Measurements from ENCODE around the gene PRDM4. TPM values are rescaled to one million over a fixed set of nuclear protein-coding genes. Genes with fewer than 3 reads are reported as not detected.

The PRDM4 gene
- total RNA-seq, 2 donors from 2014 or later: 22.8 to 34.3 TPM

DNA sequence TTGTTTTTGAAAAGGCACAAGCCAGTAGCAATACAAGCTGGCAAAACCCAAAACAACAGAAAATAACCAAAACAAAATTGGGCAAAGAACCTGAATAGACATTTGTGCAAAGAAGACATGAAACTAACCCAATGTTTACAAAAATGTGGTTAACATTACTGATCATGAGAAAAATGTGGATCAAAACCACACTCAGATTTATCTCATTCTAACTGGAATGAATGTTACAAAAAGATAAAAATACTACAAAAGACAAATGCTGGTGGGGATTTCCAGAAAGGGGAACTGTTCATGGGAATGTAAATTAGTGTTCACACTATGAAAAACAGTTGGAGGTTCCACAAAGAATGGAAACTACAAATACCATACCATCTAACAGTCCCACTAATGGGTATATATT, 40.2 kb upstream of the PRDM4 start:
- intact Hi-C loops (cut with DNase I): no loop called here
- DNase-seq: no peak
- TF ChIP-seq POLR2A (IDR thresholded peaks at IDR 0.05): no peak
- TF ChIP-seq, protein P1, sequence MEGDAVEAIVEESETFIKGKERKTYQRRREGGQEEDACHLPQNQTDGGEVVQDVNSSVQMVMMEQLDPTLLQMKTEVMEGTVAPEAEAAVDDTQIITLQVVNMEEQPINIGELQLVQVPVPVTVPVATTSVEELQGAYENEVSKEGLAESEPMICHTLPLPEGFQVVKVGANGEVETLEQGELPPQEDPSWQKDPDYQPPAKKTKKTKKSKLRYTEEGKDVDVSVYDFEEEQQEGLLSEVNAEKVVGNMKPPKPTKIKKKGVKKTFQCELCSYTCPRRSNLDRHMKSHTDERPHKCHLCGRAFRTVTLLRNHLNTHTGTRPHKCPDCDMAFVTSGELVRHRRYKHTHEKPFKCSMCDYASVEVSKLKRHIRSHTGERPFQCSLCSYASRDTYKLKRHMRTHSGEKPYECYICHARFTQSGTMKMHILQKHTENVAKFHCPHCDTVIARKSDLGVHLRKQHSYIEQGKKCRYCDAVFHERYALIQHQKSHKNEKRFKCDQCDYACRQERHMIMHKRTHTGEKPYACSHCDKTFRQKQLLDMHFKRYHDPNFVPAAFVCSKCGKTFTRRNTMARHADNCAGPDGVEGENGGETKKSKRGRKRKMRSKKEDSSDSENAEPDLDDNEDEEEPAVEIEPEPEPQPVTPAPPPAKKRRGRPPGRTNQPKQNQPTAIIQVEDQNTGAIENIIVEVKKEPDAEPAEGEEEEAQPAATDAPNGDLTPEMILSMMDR (IDR thresholded peaks at IDR 0.05): no peak

DNA sequence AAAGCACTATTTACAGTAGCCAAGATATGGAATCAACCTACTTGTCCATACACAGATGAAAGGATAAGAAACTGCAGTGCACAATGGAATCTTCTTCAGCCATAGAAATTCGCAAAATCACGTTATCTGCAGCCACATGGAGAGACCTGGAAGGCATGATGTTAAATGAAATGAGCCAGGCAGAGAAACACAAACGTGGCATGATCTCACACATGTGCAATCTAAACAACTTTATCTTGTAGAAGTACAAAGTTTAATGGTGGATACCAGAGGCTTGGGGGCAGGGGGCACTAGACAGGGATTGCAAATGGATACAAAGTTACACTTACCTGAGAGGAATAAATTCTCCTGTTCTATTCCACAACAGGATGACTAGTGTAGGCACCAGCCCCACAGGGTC, 37.6 kb upstream of the PRDM4 start:
- no peaks in the 10 kb centered on the region for H3K9me3 ChIP-seq
- no peak for TF ChIP-seq POLR2A (IDR thresholded peaks at IDR 0.05)
- TF ChIP-seq, protein P1 (IDR thresholded peaks at IDR 0.05): no peak
- ATAC-seq (no peak), DNase-seq (no peak)
- intact Hi-C loops (cut with DNase I): no loop called here
- H3K27ac ChIP-seq: no peak overlapping the region
- H3K4me3 ChIP-seq: no peak overlapping the region
- H3K4me1 ChIP-seq: no peaks in the 10 kb centered on the region
- WGBS, 2 donors: 45 to 46% methylated on average over 3 of the region's 3 CpGs
- H3K36me3 ChIP-seq (replicated peaks in 1 of 2; ENCODE audit: insufficient read depth in 1 of 2, low read depth in 2 of 2): no peaks in the 10 kb centered on the region
- H3K27me3 ChIP-seq: peaks cover 0 to 5% of the 10 kb centered on the region in 2 donors

More for the DNA sequence above, 40.2 kb upstream of the PRDM4 start:
- Histone ChIP-seq H3K36me3 (replicated peaks in 1 of 2; ENCODE audit: insufficient read depth in 1 of 2, low read depth in 2 of 2) (no peaks in the 10 kb centered on the region), H3K4me3 (no peak overlapping the region), H3K27ac (no peak overlapping the region), H3K9me3 (no peaks in the 10 kb centered on the region), H3K27me3 (no peaks in the 10 kb centered on the region), H3K4me1 (no peaks in the 10 kb centered on the region)
- ATAC-seq: no peak

DNA sequence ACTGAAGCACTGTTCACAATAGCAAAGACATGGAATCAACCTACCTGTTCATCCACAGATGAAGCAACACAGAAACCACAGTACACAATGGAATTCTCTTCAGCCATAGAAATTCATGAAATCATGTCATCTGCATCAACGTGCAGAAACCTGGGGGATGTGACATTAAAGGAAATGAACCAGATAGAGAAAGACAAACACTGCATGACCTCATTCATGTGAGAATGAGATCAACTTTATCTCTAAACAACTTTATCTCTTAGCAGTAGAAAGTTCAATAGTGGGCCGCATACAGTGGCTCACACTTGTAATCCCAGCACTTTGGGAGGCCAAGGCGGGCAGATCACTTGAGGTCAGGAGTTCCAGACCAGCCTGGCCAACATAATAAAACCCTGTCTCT, 33.5 kb upstream of the PRDM4 start:
- 30 to 49% methylated on average over 3 of the region's 3 CpGs for WGBS, 2 donors
- H3K4me1 ChIP-seq: no peaks in the 10 kb centered on the region
- intact Hi-C loops (cut with DNase I): no loop called here
- no peak overlapping the region for H3K4me3 ChIP-seq
- TF ChIP-seq, protein P1 (IDR thresholded peaks at IDR 0.05): no peak
- no peak for TF ChIP-seq POLR2A (IDR thresholded peaks at IDR 0.05)
- DNase-seq: no peak
- no peaks in the 10 kb centered on the region for H3K9me3 ChIP-seq
- no peak overlapping the region for H3K27ac ChIP-seq
- no peak for ATAC-seq
- H3K36me3 ChIP-seq (replicated peaks in 1 of 2; ENCODE audit: insufficient read depth in 1 of 2, low read depth in 2 of 2): no peaks in the 10 kb centered on the region
- peaks cover 0 to 5% of the 10 kb centered on the region in 2 donors for H3K27me3 ChIP-seq

DNA sequence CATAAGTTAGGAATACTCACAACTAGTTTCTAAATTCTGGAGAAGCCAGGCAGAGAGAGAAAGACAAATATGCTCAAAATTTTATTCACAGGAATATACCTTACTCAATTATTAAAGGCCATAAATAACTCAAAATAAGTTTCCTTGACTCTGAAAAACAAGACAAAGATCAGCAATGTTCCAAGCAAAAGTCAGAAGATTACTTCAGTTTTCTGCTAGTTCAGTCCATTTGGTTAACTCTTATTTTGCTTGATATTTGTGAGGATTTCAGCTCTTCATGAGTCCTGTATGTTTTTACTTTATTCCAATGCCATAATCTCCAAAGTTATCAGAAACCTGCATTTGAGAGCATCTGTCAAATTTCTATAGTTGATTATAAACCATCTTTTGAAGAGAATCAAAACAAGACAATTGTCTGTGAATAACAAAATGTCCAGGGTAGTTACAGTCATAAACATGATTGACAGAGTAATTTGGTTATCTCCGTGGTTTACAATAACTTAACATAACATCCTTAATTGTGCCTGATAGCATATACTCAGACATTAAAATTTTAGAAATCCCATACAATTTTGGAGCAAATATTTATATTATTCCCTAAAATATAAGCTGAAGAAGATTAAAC, 30.6 kb upstream of the PRDM4 start:
- H3K36me3 ChIP-seq (replicated peaks in 1 of 2; ENCODE audit: insufficient read depth in 1 of 2, low read depth in 2 of 2): no peaks in the 10 kb centered on the region
- intact Hi-C loops (cut with DNase I): no loop called here
- DNase-seq: no peak
- 59 to 81% methylated on average over 1 of the region's 1 CpG for WGBS, 2 donors
- no peaks in the 10 kb centered on the region for H3K9me3 ChIP-seq
- H3K27me3 ChIP-seq: peaks cover 0 to 5% of the 10 kb centered on the region in 2 donors
- no peaks in the 10 kb centered on the region for H3K4me1 ChIP-seq
- H3K4me3 ChIP-seq: no peak overlapping the region
- TF ChIP-seq, protein P1 (IDR thresholded peaks at IDR 0.05): no peak
- TF ChIP-seq POLR2A (IDR thresholded peaks at IDR 0.05): no peak
- ATAC-seq: no peak
- no peak overlapping the region for H3K27ac ChIP-seq
